Measurements from ENCODE around the gene DDX47.
"Not testable (repeated sequence)": the region's sequence is repeated elsewhere in the genome, so short reads cannot be mapped to it uniquely, and the experiment has no call there.

The DDX47 gene

DNA sequence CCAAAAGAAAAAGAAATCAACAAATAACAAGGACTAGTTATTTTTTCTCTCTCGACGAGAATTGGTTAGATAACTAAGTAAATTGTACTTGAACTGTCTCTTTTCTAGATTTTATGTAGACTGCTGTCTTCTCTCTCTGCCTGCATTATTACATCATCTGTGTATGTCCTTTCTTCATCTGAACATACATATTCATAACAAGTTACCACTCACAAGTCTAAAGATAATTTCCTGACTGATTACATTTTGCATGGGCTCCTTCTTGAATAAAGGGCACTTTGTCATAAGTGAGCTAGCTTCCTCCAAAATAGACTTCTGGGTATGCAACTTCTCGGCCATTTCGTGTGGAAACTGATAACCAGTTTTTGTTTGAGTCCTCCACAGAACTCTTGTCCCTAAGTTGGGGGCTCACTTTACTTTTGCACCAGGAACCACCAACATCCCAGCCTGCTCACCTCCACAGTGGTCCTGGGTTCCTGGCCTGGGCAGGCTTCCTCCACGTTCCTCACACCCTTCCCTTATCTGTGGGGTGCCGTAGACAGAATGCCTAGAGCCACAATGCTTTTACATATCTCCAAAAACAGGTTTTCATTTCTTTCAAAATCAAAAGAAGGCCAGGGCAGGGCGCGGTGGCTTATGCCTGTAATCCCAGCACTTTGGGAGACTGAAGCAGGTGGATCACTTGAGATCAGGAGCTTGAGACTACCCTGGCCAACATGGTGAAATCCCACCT is 6.2 kb upstream of the DDX47 start:
- Histone ChIP-seq H3K36me3 (no peaks in the 10 kb centered on the region), H3K27me3 (no peaks in the 10 kb centered on the region), H3K9me3 (no peaks in the 10 kb centered on the region), H3K4me3 (ENCODE audit: low read depth, low read length) (no peak overlapping the region), H3K4me1 (peaks cover 3% of the 10 kb centered on the region; the same call in 1 of the 2 replicates)
- TF ChIP-seq, protein P1, sequence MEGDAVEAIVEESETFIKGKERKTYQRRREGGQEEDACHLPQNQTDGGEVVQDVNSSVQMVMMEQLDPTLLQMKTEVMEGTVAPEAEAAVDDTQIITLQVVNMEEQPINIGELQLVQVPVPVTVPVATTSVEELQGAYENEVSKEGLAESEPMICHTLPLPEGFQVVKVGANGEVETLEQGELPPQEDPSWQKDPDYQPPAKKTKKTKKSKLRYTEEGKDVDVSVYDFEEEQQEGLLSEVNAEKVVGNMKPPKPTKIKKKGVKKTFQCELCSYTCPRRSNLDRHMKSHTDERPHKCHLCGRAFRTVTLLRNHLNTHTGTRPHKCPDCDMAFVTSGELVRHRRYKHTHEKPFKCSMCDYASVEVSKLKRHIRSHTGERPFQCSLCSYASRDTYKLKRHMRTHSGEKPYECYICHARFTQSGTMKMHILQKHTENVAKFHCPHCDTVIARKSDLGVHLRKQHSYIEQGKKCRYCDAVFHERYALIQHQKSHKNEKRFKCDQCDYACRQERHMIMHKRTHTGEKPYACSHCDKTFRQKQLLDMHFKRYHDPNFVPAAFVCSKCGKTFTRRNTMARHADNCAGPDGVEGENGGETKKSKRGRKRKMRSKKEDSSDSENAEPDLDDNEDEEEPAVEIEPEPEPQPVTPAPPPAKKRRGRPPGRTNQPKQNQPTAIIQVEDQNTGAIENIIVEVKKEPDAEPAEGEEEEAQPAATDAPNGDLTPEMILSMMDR (IDR thresholded peaks at IDR 0.05; ENCODE audit: low read depth, low read length): no peak
- no peak for DNase-seq

DNA sequence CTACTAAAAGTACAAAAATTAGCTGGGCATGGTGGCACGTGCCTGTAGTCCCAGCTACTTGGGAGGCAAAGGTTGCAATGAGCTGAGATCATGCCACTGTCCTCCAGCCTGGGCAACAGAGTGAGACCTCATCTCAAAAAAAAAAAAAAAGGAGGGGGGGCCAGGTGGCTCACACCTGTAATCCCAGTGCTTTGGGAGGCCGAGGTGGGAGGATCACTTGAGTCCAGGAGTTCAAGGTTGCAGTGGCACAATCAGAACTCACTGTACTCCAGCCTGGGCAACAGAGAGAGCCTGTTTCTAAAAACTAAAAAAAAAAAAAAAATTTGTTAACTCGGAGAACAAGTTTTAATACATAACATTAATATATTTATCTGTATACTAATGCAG is 5.6 kb upstream of the DDX47 start:
- H3K4me1 ChIP-seq; H3K4me3 ChIP-seq (ENCODE audit: low read depth, low read length); H3K9me3 ChIP-seq; DNase-seq; H3K27me3 ChIP-seq; H3K36me3 ChIP-seq: not testable (repeated sequence)

DNA sequence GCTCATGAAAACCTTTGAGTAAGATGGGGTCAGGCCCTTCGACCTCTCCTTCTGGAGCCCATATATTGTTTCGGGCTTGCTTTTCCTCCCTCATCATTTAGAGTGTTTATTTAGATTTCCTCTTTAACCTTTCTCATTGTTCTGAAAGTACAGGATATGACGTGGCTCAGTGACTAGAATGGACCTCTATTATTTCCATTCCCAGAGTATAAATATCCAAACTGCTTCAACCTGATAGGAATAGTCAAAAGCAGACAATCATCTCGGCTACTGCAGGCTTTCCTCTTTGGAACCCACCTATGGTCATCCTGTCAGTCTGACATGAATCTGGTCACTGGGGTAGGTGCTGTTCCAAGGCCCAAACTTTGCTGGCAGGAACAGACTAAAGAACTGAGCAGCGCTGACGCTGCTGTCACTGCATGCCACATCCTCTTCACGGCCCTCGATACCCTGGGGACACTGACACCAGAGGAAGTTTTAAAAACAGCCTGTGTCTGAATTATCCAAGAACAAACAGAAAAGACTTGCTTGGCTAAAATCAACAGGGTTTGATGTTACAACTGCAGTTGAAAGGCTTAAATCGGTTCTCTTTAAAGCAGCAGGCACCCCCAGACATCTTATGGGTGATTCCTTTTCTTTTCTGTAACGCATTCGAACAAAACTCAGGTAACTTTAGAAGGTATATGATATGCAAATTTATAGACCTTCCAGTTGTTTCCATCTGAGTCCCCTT is 5.0 kb upstream of the DDX47 start:
- Histone ChIP-seq H3K4me1 (peaks cover 3% of the 10 kb centered on the region; the same call in 1 of the 2 replicates), H3K9me3 (no peaks in the 10 kb centered on the region), H3K4me3 (ENCODE audit: low read depth, low read length) (no peak overlapping the region), H3K36me3 (no peaks in the 10 kb centered on the region), H3K27me3 (no peaks in the 10 kb centered on the region)
- TF ChIP-seq, protein P1 (IDR thresholded peaks at IDR 0.05; ENCODE audit: low read depth, low read length): no peak
- no peak for DNase-seq

DNA sequence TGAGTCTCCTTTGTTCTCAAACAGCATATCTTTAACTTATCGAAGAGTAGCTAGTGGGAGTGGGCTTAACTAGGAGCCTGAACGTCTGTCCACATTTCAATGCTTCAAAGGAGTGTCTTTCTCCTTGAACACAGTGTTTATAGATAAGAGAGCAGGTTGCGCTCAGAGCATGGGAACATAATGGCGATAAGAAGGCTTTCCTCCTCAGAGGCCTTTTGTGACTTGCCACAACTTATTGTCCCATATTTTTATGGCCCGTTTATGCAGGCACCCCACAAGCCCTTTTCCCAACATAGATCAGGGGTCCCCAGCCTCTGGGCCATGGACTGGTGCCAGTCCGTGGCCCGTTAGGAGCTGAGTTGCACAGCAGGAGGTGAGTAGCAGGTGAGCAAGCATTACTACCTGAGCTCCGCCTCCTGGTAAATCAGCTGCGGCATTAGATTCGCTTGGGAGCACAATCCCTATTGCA is 2.6 kb upstream of the DDX47 start:
- no peak overlapping the region for H3K4me3 ChIP-seq (ENCODE audit: low read depth, low read length)
- H3K36me3 ChIP-seq: peaks cover 15% of the 10 kb centered on the region
- DNase-seq: no peak
- peaks cover 3% of the 10 kb centered on the region; the same call in 1 of the 2 replicates for H3K4me1 ChIP-seq
- no peaks in the 10 kb centered on the region for H3K9me3 ChIP-seq
- TF ChIP-seq, protein P1 (IDR thresholded peaks at IDR 0.05; ENCODE audit: low read depth, low read length): no peak
- H3K27me3 ChIP-seq: no peaks in the 10 kb centered on the region

DNA sequence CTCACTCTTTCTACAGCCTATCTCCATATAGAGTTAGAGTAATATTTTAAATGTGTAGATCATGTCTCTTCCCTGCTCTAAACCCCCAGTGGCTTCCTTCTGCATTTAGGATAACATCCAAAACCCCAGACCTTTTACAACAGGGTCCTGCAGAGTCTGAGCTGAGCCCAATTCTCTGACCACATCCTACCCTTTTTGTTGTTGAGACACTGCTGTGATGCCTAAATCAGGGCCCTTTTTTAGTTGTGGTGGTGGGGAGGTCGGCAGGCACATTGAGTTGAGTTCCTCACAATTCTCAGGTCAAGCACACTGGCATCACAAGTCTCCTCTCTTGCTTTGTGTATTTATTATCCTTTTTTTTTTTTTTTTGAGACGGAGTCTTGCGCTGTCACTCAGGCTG is 1.8 kb upstream of the DDX47 start:
- TF ChIP-seq, protein P1 (IDR thresholded peaks at IDR 0.05; ENCODE audit: low read depth, low read length): no peak
- peaks cover 22% of the 10 kb centered on the region for H3K36me3 ChIP-seq
- H3K4me1 ChIP-seq: peaks cover 3% of the 10 kb centered on the region; the same call in 1 of the 2 replicates
- no peak for DNase-seq
- no peaks in the 10 kb centered on the region for H3K9me3 ChIP-seq
- H3K27me3 ChIP-seq: no peaks in the 10 kb centered on the region
- no peak overlapping the region for H3K4me3 ChIP-seq (ENCODE audit: low read depth, low read length)

DNA sequence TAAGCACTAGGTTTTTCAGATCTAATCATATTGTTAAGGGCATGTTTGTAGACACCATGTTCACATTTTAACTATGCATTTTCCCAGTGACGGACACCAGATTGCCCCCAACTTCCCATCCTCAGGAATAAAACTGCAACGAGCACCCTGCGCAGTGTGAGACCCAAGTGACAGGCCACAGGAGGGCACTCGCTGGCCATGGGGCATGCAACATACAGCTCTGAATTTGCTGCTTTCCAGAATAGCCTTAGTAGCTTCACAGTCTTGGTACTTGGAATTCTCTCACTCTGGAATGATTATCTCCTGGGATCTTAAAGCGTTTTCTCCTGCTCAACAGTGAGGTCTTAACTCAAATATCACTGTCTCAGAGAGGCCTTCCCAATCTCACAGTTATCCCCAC is 972 bp upstream of the DDX47 start:
- Histone ChIP-seq H3K9me3 (no peaks in the 10 kb centered on the region), H3K4me1 (peaks cover 3% of the 10 kb centered on the region; the same call in 1 of the 2 replicates), H3K27me3 (no peaks in the 10 kb centered on the region)

More for the DNA sequence above, 972 bp upstream of the DDX47 start:
- TF ChIP-seq, protein P1 (IDR thresholded peaks at IDR 0.05; ENCODE audit: low read depth, low read length): no peak
- H3K4me3 ChIP-seq (ENCODE audit: low read depth, low read length): no peak overlapping the region
- peaks cover 24% of the 10 kb centered on the region for H3K36me3 ChIP-seq
- DNase-seq: no peak
